RWPE2 (cell line): ENCODE measurements around the gene CHP2.
"Not testable (repeated sequence)": the region's sequence is repeated elsewhere in the genome, so short reads cannot be mapped to it uniquely, and the experiment has no call there.

Source experiments
- ATAC-seq: fragments of 200-7000 bp; cut with Tn5 transposase; 3 replicates; pipeline ENCODE4 v1.9.1; 2021; ENCODE audit warnings: low read depth
- DNase-seq: peaks from one replicate; pipeline ENCODE4 v3.0.0-alpha.2; 2020; ENCODE audit warnings: low spot score
- H3K27ac ChIP-seq: fragments of 450-650 bp; 2 replicates; pipeline ENCODE4 v1.5.1; 2017; ENCODE audit warnings: mild to moderate bottlenecking; ENCODE audit not compliant: poor library complexity, severe bottlenecking
- H3K27me3 ChIP-seq: fragments of 250-450 bp; sonication (Bioruptor Pico); 2 replicates; pipeline ENCODE4 v1.5.1; 2021; ENCODE audit warnings: mild to moderate bottlenecking, moderate library complexity; ENCODE audit not compliant: insufficient read depth, poor library complexity, severe bottlenecking
- H3K36me3 ChIP-seq: fragments of 250-450 bp; sonication (Bioruptor Pico); 2 replicates; pipeline ENCODE4 v1.5.1; 2020; ENCODE audit warnings: low read depth, mild to moderate bottlenecking, moderate library complexity
- H3K4me1 ChIP-seq: fragments of 250-450 bp; sonication (Bioruptor Pico); 2 replicates; pipeline ENCODE4 v1.5.1; 2021; ENCODE audit warnings: mild to moderate bottlenecking, moderate library complexity; ENCODE audit not compliant: insufficient read depth, poor library complexity, severe bottlenecking
- H3K4me3 ChIP-seq: fragments of 250-450 bp; sonication (Bioruptor Pico); 2 replicates; pipeline ENCODE4 v1.5.1; 2021; ENCODE audit warnings: mild to moderate bottlenecking, moderate library complexity; ENCODE audit not compliant: severe bottlenecking
- H3K9me3 ChIP-seq: fragments of 250-450 bp; sonication (Bioruptor Pico); 2 replicates; pipeline ENCODE4 v1.5.1; 2021; ENCODE audit warnings: mild to moderate bottlenecking, moderate library complexity; ENCODE audit not compliant: severe bottlenecking
- TF ChIP-seq, protein P1 (sequence below): fragments of 450-650 bp; IDR thresholded peaks from one replicate; pipeline ENCODE4 v1.5.1; 2017; ENCODE audit warnings: mild to moderate bottlenecking, moderate library complexity; ENCODE audit not compliant: poor library complexity, severe bottlenecking

CHP2 gene

DNA sequence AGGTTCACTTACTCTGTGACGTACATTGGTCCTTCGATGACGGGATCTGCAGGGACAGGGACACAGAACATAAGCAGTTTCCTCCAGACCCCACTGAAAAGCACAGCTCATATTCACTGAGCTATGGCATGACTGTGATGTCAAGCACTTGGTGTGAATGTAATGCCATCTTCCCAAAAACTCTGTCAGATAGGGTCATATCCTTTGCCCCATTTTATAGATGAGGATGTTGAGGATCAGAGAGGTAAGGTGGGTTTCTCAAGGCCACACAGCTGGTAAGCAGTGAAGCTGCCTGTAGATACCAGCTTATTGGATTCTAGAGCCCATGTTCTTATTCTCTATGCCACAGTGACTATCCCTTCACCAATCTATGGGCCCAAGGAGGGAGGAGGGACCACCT is 44.3 kb upstream of the CHP2 start:
- DNase-seq (no peak), ATAC-seq (no peak)
- Histone ChIP-seq H3K36me3 (no peaks in the 10 kb centered on the region), H3K27me3 (peaks cover 6% of the 10 kb centered on the region), H3K4me1 (no peaks in the 10 kb centered on the region), H3K27ac (no peak overlapping the region), H3K4me3 (no peak overlapping the region), H3K9me3 (no peaks in the 10 kb centered on the region)
- TF ChIP-seq, protein P1, sequence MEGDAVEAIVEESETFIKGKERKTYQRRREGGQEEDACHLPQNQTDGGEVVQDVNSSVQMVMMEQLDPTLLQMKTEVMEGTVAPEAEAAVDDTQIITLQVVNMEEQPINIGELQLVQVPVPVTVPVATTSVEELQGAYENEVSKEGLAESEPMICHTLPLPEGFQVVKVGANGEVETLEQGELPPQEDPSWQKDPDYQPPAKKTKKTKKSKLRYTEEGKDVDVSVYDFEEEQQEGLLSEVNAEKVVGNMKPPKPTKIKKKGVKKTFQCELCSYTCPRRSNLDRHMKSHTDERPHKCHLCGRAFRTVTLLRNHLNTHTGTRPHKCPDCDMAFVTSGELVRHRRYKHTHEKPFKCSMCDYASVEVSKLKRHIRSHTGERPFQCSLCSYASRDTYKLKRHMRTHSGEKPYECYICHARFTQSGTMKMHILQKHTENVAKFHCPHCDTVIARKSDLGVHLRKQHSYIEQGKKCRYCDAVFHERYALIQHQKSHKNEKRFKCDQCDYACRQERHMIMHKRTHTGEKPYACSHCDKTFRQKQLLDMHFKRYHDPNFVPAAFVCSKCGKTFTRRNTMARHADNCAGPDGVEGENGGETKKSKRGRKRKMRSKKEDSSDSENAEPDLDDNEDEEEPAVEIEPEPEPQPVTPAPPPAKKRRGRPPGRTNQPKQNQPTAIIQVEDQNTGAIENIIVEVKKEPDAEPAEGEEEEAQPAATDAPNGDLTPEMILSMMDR = no peak

DNA sequence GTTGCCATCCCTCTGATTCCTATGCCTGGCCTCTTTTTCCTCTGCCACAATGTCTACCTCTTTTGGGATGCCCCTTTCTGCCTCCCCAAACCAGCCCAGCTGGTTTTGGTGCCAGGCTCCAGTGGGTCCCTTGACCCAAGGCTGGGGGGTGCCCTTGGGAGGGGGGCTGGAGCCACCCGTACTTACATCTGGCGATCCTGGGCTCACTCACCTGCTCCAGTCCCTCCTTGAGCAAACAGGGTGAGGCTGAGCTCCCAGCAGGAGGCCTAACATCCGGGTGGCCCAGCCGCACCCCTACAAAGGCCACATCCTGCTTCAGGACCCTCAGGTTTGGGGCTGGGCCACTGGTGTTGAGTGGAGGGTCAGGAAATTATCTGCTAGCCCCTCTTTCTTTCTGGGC is 43.0 kb upstream of the CHP2 start:
- Histone ChIP-seq H3K4me3 (no peak overlapping the region), H3K27me3 (peaks cover 6% of the 10 kb centered on the region), H3K27ac (no peak overlapping the region), H3K36me3 (no peaks in the 10 kb centered on the region), H3K9me3 (no peaks in the 10 kb centered on the region), H3K4me1 (no peaks in the 10 kb centered on the region)
- DNase-seq (no peak), ATAC-seq (no peak)
- TF ChIP-seq, protein P1 = no peak

DNA sequence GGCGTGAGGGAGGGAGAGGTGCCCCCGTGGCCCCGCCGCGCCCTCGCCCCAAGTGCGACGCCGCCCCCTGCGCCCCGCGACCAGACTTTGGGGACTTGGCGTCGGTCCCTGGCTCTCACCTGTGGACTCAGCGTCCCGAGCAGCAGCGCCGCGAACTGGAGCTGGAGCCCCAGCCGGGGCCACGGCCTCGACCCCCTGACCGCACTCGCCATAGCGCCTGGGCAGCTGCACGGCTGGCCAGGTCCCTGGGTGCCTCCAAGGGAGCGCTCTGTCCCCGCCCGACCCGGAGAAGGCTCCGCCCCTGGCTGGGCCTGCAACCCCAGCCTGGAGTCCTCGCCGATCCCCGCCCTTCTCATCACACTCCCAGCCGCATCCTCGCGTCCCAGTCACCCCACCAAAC is 41.9 kb upstream of the CHP2 start, which contains the start of gene ERN2:
Gene ERN2 (minus strand): TSS at position 247 of the 400 bp plus-strand sequence. CDS start 35 bp downstream, at position 212.
- Histone ChIP-seq H3K9me3 (no peaks in the 10 kb centered on the region), H3K4me3 (no peak within 1 kb of the TSS), H3K36me3 (no peaks in the 10 kb centered on the region), H3K4me1 (no peaks in the 10 kb centered on the region), H3K27me3 (peaks cover 6% of the 10 kb centered on the region), H3K27ac (no peak within 1 kb of the TSS)
- TF ChIP-seq, protein P1 = no peak
- ATAC-seq (0 out of 3 replicates have a peak, but pooled peaks have one; percentile 23), DNase-seq (no peak)

DNA sequence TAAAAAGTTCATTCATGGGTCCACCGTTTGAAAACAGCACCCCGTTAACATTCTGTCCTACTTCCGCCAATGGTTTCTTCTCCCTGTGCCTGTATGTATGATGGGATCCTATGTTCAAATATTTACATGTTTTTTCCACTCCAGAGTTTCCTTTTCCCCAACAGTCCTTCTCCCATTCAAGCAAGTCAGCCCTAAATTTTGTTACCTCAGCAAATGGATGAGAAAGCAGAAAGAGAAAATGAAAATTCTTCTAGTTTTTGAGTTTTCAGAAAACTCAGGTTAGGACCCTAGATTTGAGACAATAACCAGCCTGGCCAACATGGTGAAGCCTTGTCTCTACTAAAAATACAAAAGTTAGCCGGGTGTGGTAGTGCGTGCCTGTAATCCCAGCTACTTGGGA is 38.3 kb upstream of the CHP2 start:
- H3K4me3 ChIP-seq = no peak overlapping the region
- no peaks in the 10 kb centered on the region for H3K36me3 ChIP-seq
- H3K9me3 ChIP-seq = no peaks in the 10 kb centered on the region
- H3K27ac ChIP-seq = no peak overlapping the region
- H3K4me1 ChIP-seq = no peaks in the 10 kb centered on the region
- H3K27me3 ChIP-seq = peaks cover 6% of the 10 kb centered on the region
- TF ChIP-seq, protein P1 = no peak
- DNase-seq = no peak
- no peak for ATAC-seq

DNA sequence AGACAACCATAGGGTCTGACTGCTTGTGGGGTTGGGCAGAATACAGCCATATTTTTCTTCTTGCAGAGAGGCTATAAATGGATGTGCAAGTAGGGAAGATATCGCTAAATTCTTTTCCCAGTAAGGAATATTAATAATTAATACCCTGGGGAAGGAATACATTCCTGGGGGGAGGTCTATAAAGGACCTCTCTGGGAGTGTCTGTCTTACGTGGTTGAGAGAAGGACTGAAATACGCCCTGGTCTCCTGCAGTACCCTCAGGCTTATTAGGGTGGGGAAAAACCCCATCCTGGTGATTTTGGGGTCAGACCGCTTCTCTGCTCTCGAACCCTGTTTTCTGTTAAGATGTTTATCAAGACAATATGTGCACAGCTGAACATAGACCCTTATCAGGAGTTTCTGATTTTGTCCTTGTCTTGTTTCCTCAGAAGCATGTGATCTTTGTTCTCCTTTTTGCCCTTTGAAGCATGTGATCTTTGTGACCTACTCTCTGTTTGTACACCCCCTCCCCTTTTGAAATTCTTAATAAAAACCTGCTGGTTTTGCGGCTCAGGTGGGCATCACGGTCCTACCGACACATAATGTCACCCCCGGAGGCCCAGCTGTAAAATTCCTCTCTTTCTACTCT is 32.1 kb upstream of the CHP2 start:
- not testable (repeated sequence) for H3K9me3 ChIP-seq, H3K4me3 ChIP-seq, DNase-seq, H3K27ac ChIP-seq, H3K4me1 ChIP-seq, H3K27me3 ChIP-seq, H3K36me3 ChIP-seq, ATAC-seq
